ENCODE results near the gene DEDD2.

DNA sequence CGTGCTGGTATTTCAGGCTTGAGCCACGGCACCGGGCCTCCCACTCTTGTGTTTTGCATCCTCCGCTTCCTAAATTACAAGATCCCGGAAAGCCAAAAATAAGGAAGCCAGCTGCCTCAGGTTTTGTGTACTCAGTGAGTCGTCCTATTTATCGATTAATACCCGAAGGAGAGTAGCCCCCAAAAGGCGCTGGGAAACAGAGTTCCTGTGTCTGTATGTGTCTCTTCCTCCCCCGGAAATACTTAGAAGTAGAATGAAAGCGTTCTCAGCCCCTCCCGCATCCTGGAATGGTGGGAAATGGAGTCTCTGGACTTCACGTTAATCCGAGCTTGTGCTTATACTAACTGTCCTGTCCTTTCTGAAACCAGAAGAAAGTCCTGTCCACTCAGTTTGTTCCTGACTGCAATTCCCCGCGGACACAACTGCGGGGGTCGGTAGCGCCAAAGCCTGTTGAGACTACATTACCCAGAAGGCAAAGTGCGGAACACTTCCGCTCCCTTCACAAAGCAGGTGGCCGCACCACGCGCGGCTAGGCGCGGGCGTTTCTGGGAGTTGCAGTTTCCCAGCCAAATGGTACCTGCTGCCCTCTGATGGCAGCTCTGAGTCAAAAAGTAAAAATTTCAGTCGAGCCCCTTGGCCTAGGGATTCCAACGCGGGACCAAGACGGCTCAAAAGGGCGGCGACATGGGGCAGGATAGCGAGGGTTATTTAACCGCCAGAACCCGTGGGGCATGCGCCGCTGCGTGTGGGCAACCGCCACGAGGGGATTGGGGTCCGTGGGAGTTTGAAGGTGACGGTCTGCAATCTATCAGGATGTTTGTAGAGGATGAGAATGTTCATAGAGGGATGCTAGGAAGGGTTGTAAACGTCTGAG is 27.1 kb upstream of the DEDD2 start:
- TF ChIP-seq EZH2phosphoT487 (IDR thresholded peaks at IDR 0.05; ENCODE audit: borderline replicate concordance) = no peak
- TF ChIP-seq, protein P1, sequence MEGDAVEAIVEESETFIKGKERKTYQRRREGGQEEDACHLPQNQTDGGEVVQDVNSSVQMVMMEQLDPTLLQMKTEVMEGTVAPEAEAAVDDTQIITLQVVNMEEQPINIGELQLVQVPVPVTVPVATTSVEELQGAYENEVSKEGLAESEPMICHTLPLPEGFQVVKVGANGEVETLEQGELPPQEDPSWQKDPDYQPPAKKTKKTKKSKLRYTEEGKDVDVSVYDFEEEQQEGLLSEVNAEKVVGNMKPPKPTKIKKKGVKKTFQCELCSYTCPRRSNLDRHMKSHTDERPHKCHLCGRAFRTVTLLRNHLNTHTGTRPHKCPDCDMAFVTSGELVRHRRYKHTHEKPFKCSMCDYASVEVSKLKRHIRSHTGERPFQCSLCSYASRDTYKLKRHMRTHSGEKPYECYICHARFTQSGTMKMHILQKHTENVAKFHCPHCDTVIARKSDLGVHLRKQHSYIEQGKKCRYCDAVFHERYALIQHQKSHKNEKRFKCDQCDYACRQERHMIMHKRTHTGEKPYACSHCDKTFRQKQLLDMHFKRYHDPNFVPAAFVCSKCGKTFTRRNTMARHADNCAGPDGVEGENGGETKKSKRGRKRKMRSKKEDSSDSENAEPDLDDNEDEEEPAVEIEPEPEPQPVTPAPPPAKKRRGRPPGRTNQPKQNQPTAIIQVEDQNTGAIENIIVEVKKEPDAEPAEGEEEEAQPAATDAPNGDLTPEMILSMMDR (conservative IDR thresholded peaks at IDR 0.05; ENCODE audit: low read length) = peak; percentile 77

Measured in Loucy (cell line).